Stimulated activated CD8-positive, alpha-beta memory T cell treated with anti-CD3 and anti-CD28 coated beads, Interleukin-4, amount 100 ng/mL, for 1 hour (primary cell): Measurements from ENCODE around the gene GID4.

Experiments
- DNase-seq, 2 donors: peaks; one replicate each; pipeline ENCODE4 v3.0.0-alpha.2; 2020; ENCODE audit warnings: low read depth in 2 of 2, low spot score in 1 of 2

GID4 gene

DNA sequence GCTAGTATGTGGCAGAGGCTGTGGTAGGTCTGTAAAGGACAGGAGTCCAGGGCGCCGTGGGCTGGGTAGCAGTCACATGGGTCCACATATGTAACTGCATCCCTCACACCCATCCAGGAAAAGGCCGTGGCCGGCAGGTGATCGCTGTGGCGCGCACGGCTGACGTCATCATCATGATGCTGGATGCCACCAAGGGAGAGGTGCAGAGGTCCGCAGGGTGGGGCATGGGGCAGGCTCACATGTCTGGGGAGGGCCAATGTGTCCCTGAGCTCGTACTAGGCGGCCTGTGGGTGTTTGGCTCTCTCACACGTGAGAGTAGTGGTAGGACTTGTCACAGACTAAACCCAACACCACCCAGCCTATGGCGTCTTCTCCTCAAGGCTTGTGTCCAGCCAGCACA, 60.3 kb downstream of the GID4 start:
- DNase-seq: no peak

DNA sequence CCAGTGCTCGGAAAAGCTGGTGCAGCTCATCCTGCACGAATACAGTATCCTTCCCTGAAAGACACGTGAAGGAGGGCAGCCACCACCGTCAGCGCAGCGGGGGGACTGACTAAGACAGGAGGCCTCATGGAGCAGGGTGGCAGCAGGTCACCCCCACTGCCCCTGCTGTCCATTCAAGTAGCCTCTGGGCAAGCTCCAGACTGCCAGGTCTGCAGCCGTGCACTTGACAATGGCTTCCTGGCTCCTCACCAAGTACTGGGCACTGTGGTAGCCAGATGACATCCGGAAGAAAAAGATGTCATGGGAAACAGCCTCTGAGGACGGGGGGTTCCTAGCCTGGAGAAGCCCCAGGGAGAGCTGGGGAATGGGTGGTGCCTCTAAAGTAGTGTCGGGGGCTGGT, 61.4 kb downstream of the GID4 start:
- no peak for DNase-seq

DNA sequence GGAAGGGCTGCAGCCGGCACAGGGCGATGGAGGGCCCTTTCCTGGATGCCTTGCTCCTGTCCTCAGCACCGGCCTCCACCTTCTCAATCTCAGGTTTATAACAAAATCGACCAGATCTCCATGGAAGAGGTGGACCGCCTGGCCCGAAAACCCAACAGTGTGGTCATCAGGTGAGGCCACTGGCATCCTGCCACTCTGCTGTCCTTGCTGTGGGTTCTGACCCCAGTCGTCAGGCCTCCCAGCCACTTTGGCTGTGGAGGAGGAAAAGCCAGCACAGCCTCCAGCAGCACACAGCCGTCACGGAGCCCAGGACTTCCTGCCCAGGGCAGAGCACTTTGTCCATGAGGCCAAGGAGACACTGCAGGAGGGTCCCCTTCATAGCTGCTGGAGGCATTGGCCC, 62.6 kb downstream of the GID4 start:
- DNase-seq: no peak

DNA sequence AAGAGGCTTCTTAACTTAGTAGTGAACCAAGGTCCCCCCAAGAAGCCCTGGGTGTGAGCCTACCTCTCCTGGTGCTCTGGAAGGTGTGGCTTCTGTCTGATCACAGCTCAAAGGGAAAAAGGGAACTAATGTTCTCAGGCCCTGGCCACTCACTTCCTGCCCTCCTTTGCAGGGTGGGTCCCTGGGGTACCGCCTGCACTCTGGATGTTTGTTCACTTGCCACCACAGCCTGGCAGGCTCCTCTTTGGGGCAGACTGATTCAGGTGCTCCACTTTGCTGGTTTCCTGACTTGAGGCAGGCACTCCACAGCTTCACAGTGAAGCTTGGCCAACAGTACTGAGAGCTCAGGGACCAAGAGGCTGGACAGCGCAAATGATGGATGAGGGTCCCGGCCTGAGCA, 63.4 kb downstream of the GID4 start:
- no peak for DNase-seq

DNA sequence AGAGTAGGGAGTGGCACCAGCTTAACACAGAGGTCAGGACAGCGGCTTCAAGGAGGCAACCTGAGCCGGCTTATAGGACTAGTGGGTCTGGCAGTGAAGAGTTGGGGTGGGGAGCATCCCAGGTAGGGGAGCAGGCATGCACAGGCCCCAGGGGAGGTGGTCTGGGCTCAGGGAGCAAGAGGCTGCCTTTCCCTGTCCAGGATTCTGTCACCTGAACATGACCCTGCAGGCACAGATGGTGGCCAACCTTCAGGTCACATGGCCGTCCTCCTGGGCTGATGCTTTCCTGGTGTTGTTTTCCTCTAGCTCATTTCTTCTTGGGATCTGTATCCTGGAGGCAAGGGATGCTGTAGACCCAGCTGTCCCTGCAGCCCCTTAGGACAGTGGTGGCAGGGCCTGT, 65.8 kb downstream of the GID4 start:
- DNase-seq: no peak

DNA sequence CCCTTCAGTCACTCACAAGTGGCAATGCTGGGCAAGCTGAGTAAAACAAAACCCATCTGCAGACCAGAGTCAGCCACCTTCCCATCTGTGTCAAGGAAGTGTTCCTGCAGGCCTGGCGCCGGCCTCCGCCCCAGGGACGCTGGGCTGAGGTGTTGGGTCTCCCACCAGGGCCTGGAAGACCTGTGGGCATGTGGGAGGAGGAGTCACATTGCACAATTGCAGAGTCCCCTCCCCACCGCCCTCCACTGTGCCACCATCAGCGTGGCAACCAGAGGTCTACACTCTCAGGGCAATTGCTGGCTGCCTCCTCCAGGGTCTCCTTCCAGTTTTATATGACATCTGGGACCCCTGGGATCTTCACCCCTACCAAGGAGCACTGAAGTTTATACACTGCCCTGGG, 66.4 kb downstream of the GID4 start:
- no peak for DNase-seq

DNA sequence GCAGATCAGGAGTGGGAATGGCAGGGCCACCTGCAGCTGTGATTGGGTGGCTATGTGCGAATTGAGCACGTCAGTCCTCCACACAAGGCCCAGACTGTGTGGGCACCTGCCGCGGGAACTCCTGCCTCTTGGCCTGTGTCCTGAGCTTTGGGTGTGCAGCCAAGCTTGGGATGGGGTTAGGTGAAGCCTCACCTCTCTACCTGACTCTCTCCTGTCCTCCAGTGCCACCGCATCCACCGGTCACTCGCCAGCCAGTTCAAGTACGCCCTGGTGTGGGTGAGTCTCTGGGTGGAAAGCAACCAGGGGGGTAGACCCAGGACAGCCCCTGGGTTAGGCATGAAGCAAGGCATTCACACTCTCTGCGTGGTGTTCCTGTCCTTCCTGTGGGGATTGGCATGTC, 67.0 kb downstream of the GID4 start:
- no peak for DNase-seq

DNA sequence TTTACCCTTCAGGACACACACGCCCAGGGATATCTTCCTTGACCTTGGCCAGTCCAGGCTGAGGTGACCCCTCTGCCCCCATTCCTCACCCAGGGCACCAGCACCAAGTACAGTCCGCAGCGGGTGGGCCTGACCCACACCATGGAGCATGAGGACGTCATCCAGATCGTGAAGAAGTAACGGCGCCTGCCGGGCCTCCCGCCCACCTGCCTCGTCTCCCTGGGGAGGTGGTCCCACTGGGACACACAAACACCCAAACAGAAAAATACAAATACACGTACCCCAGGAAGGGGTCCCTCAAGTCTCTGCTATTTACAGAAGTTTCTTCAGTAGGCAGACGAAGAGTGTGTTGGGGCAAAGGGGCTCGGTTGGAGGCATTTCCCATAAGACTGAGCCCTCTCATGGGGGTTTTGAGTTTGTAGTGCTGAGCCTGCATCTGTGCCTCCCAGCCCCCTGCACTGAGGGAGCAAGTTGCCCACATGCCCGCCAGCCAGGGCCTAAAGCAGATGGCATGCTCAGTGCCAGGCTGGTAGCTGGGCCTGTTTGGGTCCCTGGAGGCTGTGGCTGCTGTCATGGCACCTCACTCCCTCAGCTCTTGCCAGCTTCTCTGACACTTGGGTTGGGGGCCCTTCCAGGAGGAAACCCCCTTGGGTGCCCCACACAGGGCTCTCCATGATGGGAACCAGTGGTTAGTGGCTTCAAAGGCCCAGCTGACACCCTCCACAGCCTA, 68.0 kb downstream of the GID4 start:
- DNase-seq: no peak

DNA sequence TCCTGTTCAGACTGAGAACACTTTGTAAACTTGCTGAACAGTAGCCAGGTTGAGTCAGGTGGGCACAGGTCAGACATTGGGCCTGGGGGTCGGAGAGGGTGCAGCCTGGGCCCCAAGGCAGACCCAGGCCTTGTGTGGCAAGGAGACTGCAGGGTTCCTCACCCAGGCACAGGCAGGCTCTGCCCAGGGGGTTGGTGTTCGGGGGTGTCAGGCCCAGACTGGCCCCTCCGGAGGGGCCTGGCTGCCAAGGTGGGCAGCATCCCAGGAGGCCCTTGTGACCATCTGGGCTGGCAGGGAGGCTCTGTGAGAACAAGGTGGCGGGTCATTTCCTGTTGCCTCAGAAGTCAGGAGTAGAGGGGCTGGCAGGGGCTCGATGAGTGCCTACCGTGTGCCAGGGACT, 68.8 kb downstream of the GID4 start:
- no peak for DNase-seq

DNA sequence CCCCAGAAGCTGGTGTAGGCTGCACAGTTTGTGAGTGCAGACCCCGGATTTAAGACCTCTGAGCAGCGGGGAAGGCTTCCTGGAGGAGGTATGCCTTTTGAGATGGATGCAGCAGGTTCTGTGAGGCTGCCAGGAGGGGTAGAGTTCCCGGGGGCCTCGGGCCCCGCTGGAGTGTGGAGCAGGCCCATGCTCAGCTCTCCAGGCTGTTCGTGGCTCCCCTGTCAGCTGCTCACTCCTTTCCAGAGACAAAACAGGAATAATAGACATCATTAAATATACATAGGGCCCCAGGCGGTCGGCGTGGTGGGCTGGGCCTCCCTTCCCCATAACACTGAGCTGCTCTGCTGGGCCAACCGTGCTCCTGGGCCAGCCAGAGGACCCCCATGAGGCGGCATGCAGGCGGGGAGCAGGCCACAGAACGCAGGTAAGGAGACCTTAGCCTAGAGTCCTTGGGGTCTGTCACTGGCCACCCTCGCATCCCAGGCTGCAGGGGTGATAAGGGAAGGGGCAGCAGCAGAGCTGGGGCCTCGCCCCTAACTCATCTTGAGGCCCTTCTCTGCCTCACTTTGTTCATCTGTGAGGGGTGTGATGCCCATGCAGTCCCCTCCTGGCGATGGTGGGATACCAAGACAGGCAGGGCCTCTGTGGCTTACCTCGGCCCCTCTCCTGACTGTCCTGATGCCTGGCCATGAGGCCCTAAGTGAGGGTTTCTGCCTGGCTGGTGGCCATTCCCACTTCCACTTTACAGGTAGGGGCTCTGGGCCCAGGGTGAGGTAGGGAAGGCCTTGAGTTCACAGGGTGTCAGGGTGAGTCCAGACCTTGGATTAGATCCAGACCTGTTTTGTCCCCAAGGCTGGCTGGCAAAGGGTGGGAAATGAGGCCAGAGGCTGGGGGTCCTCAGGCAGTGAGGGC, 69.4 kb downstream of the GID4 start, which contains the start of gene MYO15A:
MYO15A (plus strand) TSS at position 356 of the 912 bp plus-strand sequence. CDS start 10,045 bp downstream, outside the sequence.
- no peak for DNase-seq

DNA sequence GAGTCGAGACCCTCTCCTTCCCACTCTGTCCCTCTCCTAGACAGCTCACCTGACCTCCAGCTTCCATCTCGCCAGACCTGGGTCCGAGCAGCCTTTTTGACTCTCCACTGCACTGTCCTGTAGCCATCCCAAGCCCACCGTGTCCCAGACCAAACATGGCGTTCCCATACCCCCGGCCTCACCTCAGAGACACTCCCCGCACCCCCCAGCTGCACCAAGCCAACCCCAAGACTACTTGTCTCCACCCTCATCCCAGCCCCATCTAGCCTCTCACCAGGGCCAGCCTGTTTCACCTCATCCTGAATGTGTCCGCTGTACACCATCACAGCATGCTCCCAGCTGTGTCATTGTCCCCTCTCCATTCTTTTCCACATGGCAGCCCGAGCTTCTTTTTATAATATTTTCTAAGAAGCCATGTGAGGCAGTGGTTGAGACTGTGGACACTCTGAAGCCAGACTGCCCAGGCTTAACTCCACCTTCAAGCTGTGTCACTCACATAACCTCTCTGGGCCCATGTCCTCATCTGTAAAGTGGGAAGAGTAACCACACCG, 70.8 kb downstream of the GID4 start:
- no peak for DNase-seq

DNA sequence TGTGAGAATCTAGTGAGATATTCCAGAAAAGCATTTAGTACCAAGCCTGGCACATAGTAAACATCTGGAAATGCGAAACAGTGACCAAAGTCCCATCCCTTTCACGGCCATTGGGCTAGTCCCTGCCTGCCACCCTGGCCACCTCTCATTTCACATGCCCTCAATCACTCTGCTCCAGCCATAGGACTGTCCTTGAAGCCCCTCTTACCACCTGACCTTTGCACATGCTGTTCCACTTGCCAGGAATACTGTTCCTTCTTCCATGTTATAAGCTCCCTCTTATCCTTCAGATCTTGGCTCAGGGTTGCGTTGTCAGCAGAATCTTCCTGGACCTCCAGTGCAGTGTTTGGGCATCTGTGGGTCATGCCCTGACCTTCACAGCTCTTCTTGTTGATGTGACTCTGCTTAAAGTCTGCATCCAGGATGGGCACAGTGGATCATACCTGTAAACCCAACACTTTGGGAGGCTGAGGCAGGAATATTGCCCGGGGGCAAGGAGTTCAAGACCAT, 71.5 kb downstream of the GID4 start:
- no peak for DNase-seq

DNA sequence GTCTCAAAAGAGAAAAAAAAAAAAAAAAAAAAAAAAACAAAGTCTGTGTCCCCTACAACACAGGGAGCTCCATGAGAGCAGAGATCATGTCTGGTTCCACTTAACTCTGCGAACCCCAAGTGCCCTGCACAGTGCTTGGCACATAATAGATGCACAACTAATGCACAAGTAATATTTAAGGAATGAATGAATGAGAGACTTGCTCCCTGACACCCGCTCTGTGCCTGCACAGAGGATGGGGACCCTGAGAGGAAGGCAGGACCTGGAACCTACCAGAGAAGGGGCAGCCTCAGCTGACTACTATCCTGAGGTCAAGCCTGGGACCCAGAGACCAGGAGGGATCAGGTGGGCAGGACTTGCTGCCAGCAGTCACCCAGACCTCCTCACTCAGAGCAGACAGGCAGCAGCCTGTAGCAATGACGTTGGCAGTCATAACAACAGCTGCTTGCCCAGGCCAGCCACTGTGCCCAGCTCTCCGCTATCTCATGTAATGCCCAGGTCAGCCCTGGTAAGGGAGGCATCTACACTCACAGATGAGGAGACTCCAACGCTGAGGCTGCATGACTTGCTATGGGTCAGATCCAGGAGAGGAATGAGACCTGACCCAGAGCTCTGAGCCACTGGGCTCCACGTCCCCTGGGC, 72.2 kb downstream of the GID4 start:
- no peak for DNase-seq

DNA sequence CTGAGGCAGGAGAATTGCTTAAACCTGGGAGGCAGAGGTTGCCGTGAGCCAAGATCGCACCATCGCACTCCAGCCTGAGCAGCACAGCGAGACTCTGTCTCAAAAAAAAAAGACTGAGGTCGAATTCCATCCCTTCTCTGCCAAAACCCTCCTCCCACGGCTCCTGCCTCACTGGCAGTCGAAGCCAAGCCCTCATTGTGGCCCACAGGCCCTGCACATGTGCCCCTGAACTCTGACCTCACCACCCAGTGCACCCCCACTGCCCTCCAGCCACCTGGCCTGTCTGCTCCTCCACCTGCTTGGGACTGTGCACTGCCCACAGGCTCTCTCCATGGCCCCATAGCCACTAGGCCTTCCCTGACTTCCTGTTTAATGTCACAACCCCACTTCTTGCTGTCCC, 76.3 kb downstream of the GID4 start:
- no peak for DNase-seq

DNA sequence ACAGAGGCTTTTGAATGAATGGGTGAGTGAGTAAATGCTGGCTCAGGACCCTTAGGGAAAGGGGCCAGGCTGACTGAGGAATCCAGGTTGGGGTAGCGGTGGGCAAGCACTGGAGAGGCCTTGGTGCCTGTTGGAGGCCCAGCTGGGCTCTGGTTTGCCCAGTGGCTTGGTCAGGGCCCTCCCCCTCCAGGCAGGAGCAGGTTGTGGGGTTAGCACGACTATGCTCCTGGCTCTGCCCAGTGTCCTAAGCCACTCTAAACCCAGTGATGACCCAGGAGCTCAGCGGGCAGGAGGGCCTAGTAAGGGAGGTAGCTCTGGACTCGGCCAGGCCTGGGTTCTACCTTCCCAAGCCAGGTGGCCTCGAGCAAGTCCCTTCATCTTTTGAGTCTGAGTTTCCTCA, 76.9 kb downstream of the GID4 start:
- DNase-seq: no peak

DNA sequence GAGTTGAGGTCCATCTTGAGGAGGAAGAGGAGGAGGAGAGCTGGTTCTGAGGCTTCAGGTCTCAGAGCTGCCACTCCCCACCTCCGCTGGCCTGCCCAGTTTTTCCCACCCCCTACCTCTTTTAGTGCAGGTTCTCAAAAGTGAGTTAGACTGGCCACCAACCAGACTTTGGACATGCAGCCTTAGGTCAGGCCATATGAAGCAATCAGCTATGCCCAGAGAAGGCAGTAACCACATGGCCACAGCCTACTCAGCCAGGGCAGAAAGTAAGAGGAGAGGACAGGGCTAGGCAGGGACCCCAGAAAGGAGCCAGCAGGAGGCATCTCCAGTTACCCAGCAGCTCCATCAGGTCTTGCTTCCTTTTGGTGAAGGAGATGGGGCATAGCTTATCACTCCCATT, 78.3 kb downstream of the GID4 start:
- no peak for DNase-seq
